Stimulated activated CD4-positive, alpha-beta T cell treated with anti-CD3 and anti-CD28 coated beads, Interleukin-4, amount 100 ng/mL, for 1 hour (primary cell): ENCODE results near the gene AKR1C2.
"Not testable (repeated sequence)": the region's sequence is repeated elsewhere in the genome, so short reads cannot be mapped to it uniquely, and the experiment has no call there.

Experiments used
- DNase-seq: peaks from one replicate; pipeline ENCODE4 v3.0.0-alpha.2; 2020

Gene AKR1C2

GRCh38 chr10:5023177-5023805 lies 19.6 kb upstream of the AKR1C2 start:
- no peak for DNase-seq

- not testable (repeated sequence) for DNase-seq
Measured at GRCh38 chr10:5021624-5022290, 18.1 kb upstream of the AKR1C2 start.

GRCh38 chr10:5019770-5020612 lies 16.3 kb upstream of the AKR1C2 start:
- not testable (repeated sequence) for DNase-seq

DNA sequence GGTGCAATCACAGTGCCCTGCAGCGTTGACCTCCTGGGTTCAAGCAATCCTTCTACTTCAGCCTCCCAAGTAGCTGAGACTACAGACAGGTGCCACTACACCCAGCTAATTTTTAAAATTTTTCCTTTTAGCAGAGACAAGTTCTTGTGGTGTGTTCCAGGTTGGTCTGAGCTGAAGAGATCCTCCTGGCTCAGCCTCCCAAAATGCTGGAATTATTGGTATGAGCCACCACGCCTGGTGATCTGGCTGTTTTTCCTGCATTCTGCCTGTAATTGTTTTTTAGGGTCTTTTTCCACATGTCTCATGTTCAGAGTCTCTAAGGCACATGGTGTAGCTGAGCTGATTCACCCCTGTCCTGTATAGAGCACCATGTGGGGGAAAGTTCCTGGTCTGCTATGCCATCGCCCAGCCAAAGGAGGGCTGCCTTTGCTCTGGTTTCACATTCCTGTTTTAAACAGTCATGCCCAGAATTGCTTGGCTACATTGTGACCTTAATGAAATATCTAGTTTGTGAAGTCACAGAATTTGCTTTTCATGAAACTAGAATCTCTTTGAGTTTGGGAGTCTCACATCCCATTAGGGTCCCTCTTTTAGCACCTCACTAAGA lies 15.1 kb upstream of the AKR1C2 start:
- not testable (repeated sequence) for DNase-seq

DNA sequence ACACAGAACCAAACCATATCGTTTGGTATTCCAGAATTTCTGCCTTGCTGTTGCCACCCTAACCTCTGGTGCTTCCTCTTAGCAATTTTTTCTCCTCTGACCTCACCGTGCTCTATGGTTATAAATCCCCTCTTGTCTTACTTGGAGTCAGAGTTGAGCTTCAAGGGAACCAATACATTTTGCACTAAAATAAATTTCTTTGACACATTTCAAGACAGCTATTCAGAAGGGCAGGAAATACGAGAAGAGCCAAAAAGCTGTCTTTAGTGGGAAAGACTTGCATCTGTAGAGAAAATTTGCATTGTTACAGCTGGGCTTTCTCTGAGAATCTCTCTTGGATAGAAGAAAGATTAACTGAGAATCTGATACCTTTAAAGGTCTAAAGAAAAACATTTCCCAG lies 14.5 kb upstream of the AKR1C2 start:
- no peak for DNase-seq

DNA sequence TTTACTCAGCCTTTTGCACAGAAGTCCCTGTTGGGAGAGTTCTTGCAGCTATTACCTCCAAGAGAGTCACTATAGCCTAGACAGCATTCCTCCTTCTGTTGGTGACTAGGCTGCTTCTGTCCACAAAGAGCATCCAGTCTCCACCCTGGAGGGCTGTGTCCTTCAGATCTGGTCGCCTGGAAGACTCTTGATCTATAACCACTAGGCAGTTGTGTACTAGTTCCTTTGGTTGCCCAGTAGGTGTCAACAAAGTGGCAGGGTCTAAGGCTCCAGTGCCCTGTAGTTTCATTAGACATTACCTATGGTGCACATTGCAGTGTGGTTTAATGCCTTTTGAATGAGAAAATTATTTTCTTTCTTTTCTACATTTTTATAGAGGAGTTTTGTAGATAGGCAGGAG lies 11.3 kb upstream of the AKR1C2 start:
- DNase-seq: no peak

DNA sequence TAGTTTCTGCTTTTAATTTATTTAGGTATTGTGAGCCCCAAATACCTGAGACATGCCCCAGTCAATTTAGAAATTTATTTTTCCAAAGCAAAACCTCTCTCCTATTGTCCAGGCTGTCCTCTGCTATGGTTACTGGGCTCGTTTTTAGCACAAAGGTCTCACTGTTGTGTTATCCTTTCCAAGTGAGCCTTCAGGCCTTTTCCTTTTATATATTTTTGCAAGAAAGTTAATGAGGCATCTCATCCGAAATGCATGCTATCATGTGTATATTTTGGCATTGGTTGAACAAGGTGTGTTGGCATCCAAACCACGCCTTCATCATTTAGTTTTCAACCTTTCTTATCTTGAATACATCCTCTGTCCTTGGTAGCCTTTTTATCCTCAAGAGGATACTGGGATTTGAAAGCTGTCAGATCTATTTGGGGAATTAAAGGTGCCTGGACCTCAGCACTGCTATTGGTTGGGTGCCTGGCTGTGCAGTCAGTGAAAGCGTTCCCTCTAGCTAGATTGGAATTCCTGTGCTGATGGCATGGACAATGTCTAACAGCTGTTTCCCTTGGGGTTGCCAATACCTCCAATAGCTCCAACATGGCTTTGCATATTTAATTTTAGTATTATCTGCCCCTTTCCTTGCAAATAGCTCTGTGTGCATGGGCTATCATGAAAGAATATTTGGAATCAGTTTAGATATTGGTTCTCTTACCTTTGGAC lies 10.7 kb upstream of the AKR1C2 start:
- DNase-seq: not testable (repeated sequence)

DNA sequence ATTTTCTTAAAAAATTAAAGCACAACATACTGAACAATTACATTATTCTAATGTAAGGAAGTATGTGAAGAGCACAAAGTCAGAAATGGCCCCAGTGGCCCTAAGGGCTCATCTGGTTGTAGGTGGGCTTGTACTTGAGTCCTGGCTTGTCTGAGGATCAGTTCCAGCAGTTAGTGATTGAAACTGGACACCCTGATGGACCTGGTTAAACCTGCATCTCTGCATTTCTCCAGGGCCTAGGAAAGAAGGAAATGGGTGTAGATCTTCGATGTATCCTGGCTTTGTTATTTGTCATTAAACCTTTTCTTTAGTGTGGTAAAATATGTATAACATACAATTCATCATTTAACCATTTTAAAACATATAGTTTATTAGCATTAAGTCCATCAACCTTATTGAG lies 9.7 kb upstream of the AKR1C2 start:
- no peak for DNase-seq

DNA sequence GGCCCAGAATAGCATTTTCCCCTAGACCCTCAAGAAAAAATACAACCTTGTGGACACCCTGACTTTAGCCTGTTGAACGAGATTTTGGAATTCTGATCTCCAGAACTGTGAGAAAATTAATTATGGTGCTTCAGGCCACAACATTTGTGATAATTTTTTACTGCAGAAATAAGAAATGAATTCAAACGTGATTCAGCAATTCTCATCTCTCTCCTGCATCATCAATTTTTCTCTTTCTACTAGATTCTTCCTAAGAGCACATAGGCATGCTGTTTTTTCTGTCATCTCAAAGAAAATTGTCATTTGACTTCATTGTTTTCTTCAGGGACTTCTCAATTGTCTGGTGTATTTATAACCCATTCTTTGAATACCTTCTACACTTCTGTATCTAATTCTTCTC lies 8.9 kb upstream of the AKR1C2 start:
- no peak for DNase-seq

- not testable (repeated sequence) for DNase-seq
Measured at GRCh38 chr10:5011392-5011791, 7.7 kb upstream of the AKR1C2 start.

DNA sequence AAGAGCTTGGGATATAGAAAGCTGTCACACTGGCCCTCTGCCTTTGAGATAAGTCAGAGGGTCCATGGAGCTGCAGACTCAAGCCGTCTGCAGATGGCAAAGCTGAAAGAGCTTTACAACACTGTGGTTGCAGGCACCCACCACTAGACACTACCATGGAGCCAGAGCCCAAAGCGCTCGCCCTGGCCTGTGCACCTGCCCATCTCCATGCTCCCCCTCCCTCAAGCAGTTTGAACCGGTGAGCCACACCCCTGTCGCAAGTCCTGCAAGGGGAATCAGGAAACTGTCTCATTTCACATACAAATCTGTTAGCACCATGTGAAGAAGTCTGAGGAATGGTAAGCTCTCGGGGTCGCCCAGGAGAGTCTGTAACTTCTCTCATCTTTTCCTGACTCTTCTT lies 6.4 kb upstream of the AKR1C2 start:
- DNase-seq: not testable (repeated sequence)

DNA sequence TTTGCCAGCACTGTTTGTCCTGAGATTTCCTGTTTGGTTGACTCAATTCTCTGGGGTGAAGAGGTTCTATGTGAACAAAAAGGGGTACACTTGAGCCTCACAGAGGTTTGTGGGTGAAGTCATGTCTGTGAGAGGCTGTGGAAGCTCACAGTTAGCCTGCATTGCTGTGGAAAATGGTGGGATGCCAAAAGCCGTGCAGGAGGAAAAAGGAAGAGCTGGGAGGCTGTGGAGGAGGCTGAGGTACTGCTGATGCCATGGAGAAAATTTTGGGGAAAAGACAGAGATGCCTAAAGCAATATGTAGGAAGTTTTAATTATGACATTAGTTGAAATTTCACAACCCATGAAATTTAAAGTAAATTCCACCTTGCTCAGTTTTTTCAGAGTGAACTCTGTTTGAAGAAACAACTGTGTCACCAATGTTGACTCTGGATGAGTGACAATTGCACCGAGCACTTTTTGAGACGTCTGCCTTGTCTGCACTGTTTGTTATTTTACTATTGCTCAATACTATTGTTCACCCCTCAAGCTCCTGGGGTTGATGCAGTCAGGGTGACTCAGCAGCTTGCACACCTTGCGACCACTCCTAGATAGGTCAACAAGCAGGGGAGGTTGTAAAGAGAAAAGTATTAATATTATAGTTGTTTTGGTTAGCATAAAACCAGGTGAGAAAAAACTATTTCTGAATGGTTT lies 5.3 kb upstream of the AKR1C2 start:
- DNase-seq: not testable (repeated sequence)

GRCh38 chr10:5004501-5004900 lies 844 bp upstream of the AKR1C2 start:
- not testable (repeated sequence) for DNase-seq

GRCh38 chr10:5004030-5004385 lies 351 bp upstream of the AKR1C2 start:
- not testable (repeated sequence) for DNase-seq

GRCh38 chr10:5002013-5002727 lies 1.5 kb downstream of the AKR1C2 start:
- no peak for DNase-seq

GRCh38 chr10:4998671-4999070 lies 5.0 kb downstream of the AKR1C2 start:
- DNase-seq: no peak

GRCh38 chr10:4994260-4994659 lies 9.4 kb downstream of the AKR1C2 start:
- not testable (repeated sequence) for DNase-seq

- not testable (repeated sequence) for DNase-seq
Measured at GRCh38 chr10:4992564-4992963, 11.1 kb downstream of the AKR1C2 start.

- not testable (repeated sequence) for DNase-seq
Measured at GRCh38 chr10:4991463-4991862, 12.2 kb downstream of the AKR1C2 start.

- DNase-seq: no peak
Measured at GRCh38 chr10:4990217-4990616, 13.4 kb downstream of the AKR1C2 start.

DNA sequence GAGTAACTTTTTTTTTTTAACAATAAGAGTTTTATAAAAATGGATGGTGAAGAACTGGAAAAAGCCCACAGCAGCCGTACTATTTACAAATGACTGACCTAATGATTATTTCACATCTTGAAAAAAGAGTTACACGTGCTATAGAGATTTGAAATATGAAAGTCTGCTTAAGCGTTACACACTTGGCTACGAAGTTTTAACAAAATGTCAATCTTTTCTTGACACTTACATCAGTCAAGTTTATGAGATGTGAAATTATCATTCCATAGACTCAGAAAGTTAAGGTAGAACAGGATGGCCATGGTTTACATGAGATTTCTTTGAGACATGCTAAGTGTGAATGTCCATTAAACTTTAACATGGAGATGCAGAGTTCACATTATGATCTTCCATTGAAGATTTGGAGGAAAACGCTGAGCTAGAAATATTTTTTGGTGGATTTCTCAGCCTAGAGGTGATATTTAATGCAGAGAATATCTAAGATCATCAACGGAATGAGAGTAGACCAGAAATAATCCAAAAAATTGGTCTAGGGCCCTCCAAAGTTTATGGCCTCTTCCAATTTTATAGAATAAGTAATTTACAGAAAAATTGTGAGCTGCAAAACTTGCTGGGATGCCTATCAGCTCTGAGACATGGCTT lies 15.5 kb downstream of the AKR1C2 start:
- DNase-seq: not testable (repeated sequence)
